ENCODE measurements around the gene PPM1L.

Gene PPM1L

DNA sequence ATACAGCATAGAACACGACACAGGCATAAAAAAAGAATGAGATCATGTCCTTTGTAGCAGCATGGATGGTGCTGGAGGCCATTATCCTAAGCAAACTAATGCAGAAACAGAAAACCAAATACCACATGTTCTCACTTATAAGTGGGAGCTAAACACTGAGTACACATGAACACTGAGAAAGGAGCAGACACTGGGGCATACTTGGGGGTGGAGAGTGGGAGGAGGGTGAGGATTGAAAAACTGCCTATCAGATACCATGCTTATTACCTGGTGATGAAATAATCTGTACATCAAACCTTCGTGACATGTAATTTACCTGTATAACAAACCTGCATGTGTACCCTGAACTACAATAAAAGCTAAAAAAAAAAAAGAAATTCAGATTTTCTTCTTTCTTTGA lies 100.4 kb downstream of the PPM1L start:
- no peak for DNase-seq (ENCODE audit: low spot score)

DNA sequence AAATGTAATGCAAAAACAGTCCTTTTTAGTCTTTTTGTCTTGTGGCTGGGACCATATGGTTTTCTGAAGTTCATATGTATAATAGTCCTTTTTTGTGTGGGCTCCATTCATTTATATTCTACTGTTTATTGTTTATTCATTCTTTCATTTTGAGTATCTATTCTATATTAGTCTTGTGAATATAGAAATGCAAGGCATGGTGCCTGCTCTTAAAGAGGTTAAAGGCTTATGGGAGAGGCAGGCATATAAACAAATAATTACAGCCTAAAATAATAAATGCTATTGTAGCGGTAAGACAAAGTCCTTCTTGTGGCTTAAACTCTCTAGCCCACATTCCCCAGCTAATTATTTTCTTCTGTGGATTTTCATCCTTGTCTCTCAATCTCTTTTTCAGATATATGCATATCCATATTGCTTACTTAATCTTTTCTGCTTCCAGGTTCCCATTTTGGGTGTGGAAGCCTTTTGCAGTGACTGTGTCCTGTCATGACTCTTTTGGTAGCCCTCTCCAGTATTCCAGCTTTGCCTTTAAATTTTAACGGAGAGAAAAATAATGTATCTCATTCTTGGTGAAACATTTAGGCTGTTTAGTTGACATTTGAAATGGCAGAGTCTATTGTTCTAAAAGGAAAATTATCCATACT lies 101.6 kb downstream of the PPM1L start:
- DNase-seq (ENCODE audit: low spot score): no peak

GRCh38 chr3:160860346-160860745 lies 104.3 kb downstream of the PPM1L start:
- DNase-seq (ENCODE audit: low spot score): no peak

DNA sequence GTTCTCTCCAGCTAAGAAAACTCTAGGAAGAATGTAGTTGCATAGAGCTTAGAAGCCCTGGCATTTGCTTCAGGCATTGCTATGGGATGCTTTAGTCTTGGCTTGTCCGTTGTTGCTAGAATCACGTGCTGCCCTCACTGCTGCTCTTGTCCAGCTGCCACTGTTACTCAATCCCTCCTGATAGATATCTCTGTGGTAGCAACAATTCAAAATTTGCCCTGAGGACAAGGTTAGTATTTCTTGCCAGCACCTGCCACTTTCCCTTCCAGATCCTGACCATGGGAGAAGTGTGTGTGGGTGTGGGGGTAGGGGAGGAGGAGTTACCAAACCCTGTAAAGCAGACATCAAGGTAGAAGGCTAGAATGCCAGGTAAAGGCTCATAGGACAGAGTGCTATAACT lies 113.8 kb downstream of the PPM1L start:
- DNase-seq (ENCODE audit: low spot score): no peak

DNA sequence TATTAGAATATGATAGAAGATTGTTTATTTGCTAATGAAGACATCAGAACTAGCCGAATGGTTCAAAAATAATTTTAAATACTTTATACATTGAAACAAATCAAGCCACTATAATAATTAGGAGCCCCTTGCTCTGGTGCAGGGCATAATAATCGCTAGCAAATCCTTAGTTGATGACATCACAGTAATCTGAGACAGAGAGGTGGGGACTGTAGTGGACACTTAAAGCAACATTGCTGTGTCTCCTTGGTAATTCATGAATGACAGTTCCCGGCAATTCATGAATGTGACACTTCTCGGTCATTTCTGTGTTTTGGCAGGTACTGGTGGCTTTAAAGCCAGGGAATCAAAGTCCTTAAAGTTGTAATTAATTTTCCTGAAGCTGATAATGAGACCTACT lies 114.3 kb downstream of the PPM1L start:
- DNase-seq (ENCODE audit: low spot score): no peak

DNA sequence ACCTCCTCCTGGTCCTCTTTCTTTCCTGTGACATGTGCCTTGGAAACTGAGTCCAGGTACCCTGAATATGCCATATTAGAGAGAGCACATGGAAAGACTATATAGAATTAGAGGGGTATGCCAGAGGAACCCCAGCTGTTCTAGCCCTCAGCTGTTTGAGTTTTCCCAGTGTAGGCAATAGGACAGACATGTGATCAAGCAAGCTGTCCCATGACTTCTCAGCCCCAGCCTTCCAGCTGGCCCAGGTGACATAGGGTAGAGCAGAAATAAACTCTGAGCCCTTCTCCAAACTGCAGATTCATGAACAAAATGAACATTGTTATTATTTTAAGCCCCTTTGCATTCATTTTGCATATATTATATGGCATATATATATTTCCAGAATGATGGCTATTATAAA lies 118.7 kb downstream of the PPM1L start:
- no peak for DNase-seq (ENCODE audit: low spot score)

- DNase-seq (ENCODE audit: low spot score): no peak
Observed at GRCh38 chr3:160876643-160877042, 120.6 kb downstream of the PPM1L start.

DNA sequence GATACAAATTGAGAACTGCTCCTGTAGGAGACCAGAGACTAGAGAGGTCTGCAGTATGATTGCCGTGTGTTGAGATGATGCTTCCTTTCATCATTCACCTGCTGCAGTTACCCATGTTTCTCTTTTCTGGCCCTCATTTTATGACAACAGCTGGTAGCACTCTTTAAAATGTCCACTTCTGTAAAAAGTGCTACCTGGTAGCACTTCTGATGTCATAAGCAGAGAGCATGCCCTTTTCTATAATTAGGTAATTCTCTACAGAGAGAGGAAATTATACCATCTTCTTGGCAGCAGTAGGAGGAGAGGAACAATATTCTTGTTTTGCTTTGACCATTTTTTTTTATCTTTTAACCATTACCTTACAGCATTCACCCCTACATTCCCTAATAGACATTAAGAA lies 123.8 kb downstream of the PPM1L start:
- DNase-seq (ENCODE audit: low spot score): no peak

DNA sequence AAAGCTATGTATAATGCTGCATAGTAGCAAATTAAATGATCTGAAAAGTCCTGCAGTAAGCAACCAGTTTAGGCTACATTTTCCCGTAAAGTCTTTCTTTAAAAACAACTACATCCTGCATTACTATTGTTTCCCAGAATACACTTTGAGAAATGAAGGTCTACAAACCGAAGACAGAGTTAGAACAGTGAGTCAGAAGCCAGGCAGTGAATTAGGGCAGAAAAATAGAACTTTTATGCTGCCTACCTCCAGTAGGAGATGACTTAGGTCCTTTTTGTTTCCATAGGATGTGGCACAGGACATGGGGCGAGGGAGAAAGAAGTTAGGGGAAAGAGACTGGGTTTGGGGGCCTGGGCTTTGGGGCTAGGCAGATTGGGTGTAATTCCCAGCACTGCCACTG lies 127.3 kb downstream of the PPM1L start:
- DNase-seq (ENCODE audit: low spot score): no peak

- no peak for DNase-seq (ENCODE audit: low spot score)
Observed at GRCh38 chr3:160885791-160886286, 129.8 kb downstream of the PPM1L start.

DNA sequence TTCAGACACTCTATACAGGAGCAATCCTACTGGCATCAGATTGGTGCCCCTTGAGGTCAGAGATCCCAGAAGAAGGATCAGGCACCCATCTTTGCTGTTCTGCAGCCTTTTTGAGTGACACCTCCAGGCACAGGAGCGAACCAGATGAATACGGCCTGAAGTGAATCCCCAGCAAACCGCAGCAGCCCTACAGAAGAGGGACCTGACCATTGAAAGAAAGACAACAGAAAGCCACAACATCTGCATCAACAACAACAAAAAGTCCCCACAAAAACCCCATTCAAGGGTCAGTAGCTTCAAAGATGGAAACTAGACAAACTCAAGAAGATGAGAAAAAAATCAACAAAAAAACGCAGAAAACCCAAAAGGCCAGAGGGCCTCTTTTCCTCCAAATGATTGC lies 130.4 kb downstream of the PPM1L start:
- no peak for DNase-seq (ENCODE audit: low spot score)

GRCh38 chr3:160893207-160893606 lies 137.2 kb downstream of the PPM1L start:
- no peak for DNase-seq (ENCODE audit: low spot score)

DNA sequence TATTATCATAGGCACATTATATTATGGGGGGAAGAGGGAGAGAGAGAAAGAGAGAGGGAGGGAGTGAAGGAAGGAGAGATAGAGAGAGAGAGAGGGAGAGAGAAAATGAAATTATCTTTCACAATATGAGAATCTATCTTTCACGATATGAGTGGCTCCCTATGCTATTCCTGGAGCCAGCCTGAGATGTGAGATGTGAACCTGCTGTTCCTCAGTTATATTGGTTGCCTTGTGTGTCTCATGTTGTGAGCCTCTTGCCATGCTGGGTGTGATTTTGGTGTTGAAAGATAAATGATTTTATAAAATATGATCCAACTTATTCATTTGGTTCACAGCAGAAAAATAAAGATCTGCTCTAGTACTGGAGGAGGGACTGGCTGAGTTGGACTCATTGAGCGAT lies 148.7 kb downstream of the PPM1L start:
- no peak for DNase-seq (ENCODE audit: low spot score)

- DNase-seq (ENCODE audit: low spot score): no peak
Observed at GRCh38 chr3:160906646-160907045, 150.6 kb downstream of the PPM1L start.

- no peak for DNase-seq (ENCODE audit: low spot score)
Observed at GRCh38 chr3:160909917-160910316, 153.9 kb downstream of the PPM1L start.

DNA sequence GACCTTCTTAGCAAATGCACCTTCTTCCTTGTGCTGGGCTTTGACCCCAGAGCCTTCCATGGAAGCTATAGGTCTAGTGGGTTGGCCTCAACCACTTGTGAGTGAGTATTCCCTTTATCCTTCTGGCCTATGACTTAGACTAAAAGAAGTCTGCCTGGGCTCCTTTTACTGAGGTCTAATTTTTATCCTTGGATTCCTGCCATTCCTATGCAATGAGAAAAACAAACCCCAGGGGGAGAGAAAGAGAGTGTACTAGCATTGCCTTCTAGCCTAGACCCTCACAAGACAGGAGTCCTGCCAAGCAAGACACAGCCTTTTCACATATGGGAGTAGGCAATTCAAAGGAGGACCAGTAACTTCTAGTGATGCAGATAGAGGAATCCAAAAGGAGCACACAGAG lies 155.4 kb downstream of the PPM1L start:
- DNase-seq (ENCODE audit: low spot score): no peak

DNA sequence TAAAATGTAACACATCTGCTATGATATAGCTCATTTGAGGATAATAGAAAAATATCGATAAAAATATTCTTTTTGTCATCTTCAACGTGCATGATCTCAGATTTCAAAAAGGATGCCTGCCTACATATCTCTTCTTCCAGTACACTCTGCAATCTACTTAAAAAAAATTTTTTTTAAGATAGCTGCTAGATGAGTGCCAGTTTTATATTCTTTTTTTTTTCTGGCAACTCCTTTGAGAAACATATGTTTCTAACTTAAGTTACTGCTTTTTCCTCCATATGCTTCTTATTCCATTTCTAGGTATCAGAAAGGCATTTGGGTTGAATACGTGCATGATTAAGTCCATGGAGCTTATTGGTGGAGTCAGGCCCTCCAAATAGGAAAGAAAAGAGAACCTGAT lies 160.4 kb downstream of the PPM1L start:
- no peak for DNase-seq (ENCODE audit: low spot score)

GRCh38 chr3:160919942-160920341 lies 163.9 kb downstream of the PPM1L start:
- no peak for DNase-seq (ENCODE audit: low spot score)

DNA sequence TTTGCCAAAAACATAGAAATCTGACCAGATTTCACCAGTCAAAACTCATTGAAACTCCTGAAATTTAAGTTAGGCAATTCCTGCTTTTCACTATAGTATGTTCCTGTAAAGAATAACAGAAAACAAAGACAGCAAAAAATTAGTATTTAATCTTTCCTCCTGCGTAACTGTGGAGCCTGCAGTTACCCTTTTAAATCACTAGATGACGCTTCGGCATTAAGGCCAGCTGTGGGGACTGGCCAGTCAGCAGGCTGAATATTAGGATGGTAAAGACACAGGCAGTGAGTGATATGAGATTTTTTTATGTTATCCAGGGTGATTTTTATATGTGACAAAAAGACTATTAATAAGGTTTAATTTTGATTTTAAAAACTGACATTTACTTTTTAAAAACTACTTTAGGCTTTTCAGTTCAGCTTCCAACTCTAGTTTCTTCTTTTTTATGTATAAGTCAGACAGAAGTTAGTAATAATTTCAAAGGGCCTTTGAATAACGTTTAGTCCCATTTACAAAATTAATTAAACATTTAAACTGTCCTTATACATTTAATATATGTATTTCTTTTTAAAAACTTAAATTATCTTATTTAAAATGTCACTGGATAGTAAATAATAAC lies 165.1 kb downstream of the PPM1L start:
- peak; percentile 9 for DNase-seq (ENCODE audit: low spot score)

GRCh38 chr3:160924776-160925175 lies 168.7 kb downstream of the PPM1L start:
- DNase-seq (ENCODE audit: low spot score): no peak

- no peak for DNase-seq (ENCODE audit: low spot score)
Observed at GRCh38 chr3:160927620-160928019, 171.6 kb downstream of the PPM1L start.

DNA sequence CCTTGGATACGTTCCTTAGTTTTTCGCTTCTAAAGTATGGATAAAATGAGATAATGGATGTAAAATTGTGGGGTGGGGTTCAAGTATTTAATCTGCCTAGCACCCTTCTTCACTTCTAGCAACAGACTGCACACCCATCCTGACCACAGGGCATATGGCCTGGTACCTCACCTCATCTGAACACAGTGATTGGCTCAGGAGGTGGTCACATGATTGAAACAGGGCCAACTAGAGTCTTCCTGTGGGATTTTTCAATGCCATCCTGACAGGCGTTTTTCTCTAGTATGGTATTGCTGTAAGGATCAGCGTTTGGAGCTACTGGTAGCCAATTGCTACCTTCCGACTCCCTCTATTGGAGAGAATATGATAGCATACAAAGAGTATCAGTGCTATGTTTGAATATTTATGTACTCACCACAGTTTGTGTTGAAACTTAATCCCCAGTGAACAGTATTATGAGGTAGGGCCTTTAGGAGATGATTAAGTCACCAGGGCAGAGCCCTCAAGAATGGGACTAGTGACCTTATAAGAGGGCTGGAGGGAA lies 172.2 kb downstream of the PPM1L start:
- no peak for DNase-seq (ENCODE audit: low spot score)

- no peak for DNase-seq (ENCODE audit: low spot score)
Observed at GRCh38 chr3:160929595-160929994, 173.6 kb downstream of the PPM1L start.

DNA sequence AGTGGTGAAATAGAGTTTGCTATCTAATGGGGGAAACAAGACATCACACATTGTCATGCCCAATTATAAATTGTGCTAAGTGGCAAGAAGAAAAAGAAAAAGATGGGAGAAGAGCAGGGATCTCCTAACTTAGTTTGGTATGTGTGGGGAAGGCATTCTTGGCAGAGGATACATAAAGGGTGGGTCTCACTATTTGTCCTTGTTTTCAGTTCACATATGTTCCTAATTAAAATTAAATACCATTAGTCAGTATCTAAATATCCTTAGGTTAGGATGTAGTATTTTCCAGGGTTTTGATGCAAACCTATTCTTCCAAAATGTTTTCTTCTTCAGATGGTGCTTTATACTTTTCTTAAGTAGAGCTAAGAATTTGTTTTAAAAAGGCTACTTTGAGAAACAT lies 175.4 kb downstream of the PPM1L start:
- no peak for DNase-seq (ENCODE audit: low spot score)

Data from activated CD4-positive, alpha-beta T cell treated with anti-CD3 and anti-CD28 coated beads, Interleukin-2, Interleukin-4, amounts not matched to agents 100 ng/mL and 50 ng/mL, durations not matched to agents 16 hours and 8 hours (primary cell).